Right ventricle myocardium superior (tissue), 1 donor: Measurements from ENCODE around the gene TRMT13. TPM values are rescaled to one million over a fixed set of nuclear protein-coding genes. Genes with fewer than 3 reads are reported as not detected.
"Not testable (repeated sequence)": the region's sequence is repeated elsewhere in the genome, so short reads cannot be mapped to it uniquely, and the experiment has no call there.

Source experiments
- ATAC-seq: fragments of 200-7000 bp; cut with Tn5 transposase; one replicate; pipeline ENCODE4 v1.9.1; 2020; ENCODE audit warnings: mild to moderate bottlenecking; ENCODE audit not compliant: poor library complexity
- DNase-seq: peaks from one replicate; pipeline ENCODE4 v3.0.0-alpha.2; 2020
- intact Hi-C: fragments of 100-400 bp; cut with DNase I; formaldehyde crosslinking; loops from one replicate; pipeline ENCODE4 v1.11.2; 2022
- total RNA-seq: library from RNA; stranded (reverse); fragmentation: NEBNext Ultra II Directional; extraction: Animal tissue kit (Norgen Biotek cat#: 25700); gene quantifications from one replicate; pipeline ENCODE4 v1.2.1, GENCODE V29; 2021
- donor health status: DM: no; HTN: yes; CAD: no; lungs with severe emphysema.

TRMT13 gene
- total RNA-seq, 1 donor from 2014 or later, result 5.3 TPM

DNA sequence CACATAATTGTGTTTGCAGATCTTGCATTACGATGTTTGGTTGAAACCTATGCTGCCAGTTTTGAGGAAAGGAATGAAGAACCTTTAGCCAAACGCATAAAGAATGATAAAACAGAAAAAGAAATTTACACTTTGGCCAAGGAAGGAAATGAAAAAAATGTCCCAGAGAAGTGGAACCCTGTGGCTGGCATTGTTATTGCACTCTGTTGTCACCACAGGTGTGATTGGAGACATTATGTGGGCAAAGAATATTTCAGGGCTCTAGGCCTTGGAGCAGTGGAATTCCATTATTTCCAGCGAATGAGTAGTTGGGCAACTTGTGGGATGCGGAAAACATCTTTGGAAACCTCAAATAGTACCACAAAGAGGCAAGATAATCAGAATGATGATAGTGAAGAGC is 14.9 kb downstream of the TRMT13 start:
- intact Hi-C loops, result no loop called here
- ATAC-seq (no peak), DNase-seq (no peak)

DNA sequence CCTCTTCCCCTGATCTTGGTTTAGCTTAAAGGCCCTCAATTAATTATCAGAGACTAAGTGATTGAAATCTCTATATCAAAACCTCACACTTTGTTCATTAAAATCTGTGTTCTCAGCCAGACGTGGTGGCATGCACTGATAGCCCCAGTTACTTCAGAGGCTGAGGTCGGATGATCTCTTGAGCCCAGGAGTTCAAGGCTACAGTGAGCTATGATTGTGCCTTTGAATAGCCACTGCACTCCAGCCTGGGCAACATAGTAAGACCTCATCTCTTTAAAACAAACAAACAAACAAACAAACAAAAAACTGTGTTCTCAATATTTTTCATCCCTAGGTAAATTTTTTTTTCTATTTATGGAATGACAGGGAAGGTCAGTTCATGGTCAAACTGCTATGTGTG is 18.7 kb downstream of the TRMT13 start:
- DNase-seq (no peak), ATAC-seq (no peak)
- intact Hi-C loops, result no loop called here

DNA sequence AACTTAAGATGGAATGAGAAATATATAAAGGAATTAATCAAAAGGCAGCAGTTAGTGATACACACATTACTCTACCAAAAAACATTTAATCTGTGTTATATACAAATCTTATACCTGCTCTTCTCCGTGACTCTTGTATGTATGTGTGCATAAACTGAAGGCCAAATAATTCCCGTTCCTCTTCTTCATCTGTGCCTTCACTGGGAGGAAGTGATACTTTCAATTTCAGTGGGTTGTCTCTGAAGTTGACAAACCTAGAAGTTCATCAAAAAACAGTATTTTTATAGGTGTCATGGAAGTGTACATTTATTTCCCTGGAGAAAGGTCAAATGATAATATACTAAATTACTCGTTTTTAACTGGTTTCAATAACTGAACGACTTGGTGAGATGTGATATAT is 19.3 kb downstream of the TRMT13 start:
- no peak for DNase-seq
- intact Hi-C loops, result no loop called here
- no peak for ATAC-seq

DNA sequence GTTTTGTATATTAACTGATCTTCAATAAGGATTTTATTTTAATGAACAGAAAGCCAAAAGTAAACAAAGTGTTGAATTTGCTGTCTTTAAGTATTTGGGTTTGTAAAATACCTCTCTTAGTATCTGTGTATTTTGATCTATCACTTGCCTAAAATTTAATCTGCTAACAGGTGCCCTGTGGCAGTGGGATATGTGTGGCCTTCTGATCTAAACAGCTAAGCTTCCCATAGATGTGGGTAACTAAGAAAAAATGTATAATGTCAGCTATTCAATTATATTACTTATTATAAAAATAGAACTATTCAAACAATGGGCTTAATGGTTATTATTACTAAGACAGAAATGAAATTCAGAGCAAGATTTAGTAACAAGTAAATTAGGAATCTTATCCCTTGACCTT is 29.9 kb downstream of the TRMT13 start:
- DNase-seq (no peak), ATAC-seq (no peak)
- intact Hi-C loops, result no loop called here

DNA sequence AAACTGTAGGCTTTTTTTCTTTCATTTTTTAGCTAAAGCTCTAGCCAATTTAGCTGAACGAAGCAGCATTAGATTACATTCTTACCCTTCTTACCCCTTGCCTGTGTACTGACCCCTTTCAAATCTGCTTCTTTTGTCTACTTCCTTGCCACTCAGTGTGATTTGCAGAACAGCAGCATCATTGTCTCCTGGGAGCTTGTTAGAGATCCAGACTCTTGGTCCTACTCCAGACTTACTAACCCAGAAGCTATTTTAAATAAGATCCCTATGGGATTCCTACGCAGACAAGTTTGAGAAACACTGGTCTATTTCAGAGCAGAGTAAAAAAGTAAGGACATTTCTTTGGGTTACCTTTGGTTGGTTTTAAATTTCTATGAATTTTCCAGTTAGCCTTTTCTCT is 31.3 kb downstream of the TRMT13 start:
- intact Hi-C loops, result no loop called here
- DNase-seq (no peak), ATAC-seq (peak; percentile 79)

DNA sequence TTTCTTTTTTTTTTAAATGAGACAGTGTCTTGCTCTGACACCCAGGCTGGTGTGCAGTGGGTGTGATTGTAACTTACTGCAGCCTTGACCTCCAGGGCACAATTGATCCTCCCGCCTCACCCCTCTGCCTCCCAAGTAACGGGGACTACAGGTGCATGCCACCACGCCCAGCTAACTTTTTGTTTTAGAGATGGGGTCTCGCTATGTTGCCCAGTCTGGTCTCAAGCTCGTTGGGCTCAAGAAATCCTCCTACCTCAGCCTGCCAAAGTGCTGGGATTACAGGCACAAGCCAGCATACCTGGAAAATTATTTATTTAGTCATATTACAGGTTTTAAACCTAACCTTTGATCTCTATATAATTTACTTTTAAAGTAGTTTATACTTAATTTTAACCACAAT is 31.7 kb downstream of the TRMT13 start:
- no peak for DNase-seq
- ATAC-seq, result peak; percentile 37
- intact Hi-C loops, result no loop called here

DNA sequence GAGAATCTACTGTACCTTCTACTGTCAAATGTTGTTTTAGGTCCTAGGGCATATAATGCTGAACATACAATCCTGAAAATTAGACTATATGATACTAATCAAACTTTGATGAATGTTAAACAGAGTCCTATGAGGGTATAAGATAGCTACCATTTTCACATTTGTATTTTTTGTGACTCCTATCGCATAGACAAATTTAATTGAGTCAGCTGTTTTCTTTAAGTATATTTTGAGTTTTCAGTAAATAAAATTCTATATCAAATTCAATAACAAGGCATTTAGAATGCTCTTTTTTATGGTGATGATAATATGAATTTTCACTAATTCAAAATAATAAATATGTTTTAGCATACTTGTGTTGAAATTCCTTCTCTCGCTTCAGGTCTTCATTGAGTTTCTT is 35.1 kb downstream of the TRMT13 start:
- no peak for DNase-seq
- intact Hi-C loops, result no loop called here
- no peak for ATAC-seq

DNA sequence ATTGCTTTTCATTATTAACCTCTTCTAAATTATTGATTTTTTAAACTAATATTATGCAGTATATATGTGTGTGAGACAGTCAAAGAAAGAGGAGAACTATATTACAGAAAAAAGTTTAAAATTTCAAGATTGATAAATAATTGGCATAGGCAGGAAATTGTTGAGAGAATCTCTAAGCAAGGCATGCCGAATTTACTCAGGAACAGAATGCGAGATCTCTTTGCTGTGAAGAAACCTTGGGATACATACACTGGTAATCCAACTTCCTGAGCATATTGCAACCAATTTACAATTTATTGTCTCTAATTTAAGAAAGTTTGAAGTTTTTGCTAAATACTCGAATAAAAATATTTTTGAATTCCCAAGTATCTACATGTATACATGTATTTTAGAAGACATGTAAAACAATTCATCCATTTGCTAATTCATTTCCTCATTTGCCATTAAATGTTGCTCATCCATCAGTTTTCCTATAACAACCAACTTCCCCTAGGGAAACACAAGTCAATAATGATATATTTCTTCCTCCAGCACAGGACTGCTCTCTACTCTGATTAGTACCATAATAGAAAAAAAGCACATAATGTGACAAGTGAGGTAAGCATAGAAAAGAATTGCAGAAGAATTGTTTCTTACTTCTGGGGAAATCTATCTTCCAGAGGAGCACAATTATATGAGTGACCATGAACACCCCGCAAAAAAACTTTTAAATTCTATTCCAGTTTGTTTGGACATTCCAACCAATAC is 44.5 kb downstream of the TRMT13 start:
- intact Hi-C loops, result loop anchor here (10.0 kb wide), 1 partner anchor 97 kb away; no protein-coding TSS in a partner anchor
- ATAC-seq (peak; percentile 57), DNase-seq (no peak)

DNA sequence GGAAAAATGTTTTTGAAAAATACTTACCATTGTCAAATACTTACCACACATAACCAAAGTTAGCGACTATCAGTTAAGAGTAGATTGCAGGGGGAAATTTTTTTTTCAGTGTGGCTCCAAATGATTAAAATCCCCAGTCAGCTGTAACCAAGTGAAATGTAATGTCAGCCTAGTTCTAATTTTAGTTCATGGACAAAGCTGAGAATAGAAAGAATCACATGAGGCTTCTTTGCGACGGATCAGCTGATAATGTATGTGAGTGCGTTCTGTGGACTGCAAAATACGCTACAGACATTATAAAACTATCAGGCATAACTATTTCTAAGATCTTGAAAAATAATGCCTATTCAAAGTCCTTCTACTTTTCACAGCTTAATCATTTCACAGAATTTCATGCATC is 45.1 kb downstream of the TRMT13 start, which contains the start of gene LRRC39:
TSS of gene LRRC39 (minus strand) at position 166 of the 400 bp plus-strand sequence. CDS start 9,740 bp downstream, outside the sequence.
- ATAC-seq (peak; percentile 85), DNase-seq (no peak)
- intact Hi-C loops, result loop anchor here (10.0 kb wide), 1 partner anchor 97 kb away; no protein-coding TSS in a partner anchor

DNA sequence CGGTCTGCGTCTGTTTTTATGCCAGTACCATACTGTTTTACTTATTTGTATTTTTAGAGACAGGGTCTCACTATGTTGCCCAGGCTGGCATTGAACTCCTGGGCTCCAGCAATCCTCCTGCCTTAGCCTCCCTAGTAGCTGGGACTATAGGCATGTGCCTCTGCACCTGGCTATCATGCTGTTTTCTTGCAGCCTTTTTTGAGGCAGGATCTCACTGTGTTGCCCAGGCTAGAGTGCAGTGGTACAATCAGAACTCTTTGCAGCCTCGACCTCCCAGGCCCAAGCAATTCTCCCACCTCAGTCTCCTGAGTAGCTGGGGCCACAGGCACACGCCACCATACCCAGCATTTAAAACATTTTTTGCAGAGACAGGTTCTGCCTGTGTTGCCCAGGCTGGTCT is 50.4 kb downstream of the TRMT13 start:
- intact Hi-C loops, result no loop called here
- ATAC-seq (no peak), DNase-seq (no peak)

DNA sequence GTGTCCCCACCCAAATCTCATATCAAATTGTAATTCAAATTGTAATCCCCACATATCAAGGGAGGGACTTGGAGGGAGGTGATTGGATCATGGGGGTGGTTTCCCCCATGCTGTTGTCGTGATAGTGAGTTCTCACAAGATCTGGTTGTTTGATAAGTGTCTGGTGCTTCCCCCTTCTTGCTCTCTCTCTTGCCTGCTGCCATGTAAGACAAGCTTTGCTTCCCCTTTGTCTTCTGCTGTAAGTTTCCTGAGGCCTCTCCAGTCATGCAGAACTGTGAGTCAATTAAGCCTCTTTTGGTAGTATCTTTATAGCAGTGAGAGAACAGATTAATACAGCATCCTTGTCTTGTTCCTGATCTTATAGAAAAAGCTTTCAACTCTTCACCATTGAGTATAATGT is 51.6 kb downstream of the TRMT13 start:
- DNase-seq, result no peak
- ATAC-seq, result no peak
- intact Hi-C loops, result no loop called here

DNA sequence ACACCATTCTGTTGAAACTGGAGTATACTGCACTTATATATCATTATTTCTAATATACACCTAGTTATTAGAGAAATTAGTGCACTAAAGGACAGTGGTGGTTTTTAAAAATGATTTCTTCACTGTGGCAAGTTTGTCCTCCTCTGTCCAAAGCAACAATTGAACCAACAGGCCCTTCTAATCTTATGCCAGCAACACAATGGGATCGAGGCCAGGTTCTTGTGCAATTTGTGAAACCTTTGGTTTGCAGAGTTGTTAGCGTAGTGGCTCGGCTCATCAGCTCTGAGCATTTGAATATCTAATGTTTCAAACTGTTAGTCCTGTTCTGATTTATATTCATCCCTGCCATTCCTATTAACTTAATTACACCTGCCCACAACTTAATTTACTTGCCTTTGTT is 54.9 kb downstream of the TRMT13 start:
- intact Hi-C loops, result no loop called here
- ATAC-seq (peak; percentile 92), DNase-seq (peak; percentile 60)

DNA sequence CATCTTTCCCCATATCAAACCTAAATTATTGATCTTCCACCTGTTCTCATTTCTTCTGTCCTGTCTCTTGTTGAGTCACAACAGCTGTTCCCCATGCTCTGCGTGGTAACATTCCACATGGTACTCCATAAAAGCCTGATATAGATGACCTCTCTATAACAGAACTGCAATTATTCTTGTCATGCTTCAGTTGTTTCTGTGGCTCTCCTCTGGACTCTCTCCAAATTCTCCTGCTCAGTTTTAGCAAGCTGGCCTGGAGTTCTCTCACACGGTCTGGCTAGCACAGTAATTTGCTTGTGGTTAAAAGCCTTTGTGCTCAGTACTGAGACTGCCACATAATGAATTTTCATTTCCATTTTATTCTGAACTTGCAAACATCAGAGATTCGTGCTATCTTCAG is 55.7 kb downstream of the TRMT13 start:
- intact Hi-C loops, result no loop called here
- ATAC-seq (peak; percentile 87), DNase-seq (peak; percentile 36)

DNA sequence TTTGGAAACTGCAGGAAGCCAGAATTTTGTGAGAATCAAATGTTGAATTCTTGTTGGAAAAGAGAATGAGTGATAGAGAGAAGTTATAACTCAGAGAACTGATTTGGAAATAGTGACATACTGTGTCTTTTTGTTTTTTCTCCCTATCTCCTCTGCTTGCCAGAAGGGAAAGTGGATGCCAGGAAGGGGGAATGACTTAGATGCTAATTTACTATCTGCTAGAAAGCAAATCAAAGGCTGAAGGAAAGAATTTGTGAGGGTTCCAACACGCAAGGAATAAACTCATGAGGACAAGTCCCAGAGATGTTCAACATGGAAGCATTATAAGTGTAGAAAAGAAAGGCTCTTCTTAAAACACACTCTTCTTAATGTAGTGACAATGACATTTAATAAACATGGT is 65.6 kb downstream of the TRMT13 start:
- intact Hi-C loops, result no loop called here
- DNase-seq, result no peak

DNA sequence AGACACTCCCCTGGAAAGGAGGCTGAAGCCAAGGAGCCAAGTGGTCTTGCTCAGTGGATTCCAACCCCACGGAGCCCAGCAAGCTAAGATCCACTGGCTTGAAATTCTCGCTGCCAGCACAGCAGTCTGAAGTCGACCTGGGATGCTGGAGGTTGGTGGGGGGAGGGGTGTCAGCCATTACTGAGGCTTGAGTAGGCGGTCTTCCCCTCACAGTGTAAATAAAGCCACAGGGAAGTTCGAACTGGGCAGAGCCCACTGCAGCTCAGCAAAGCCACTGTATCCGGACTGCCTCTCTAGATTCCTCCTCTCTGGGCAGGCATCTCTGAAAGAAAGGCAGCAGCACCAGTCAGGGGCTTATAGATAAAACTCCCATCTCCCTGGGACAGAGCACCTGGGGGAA is 67.1 kb downstream of the TRMT13 start:
- ATAC-seq, intact Hi-C loops, DNase-seq: not testable (repeated sequence)

More for the DNA sequence above, 65.6 kb downstream of the TRMT13 start:
- ATAC-seq, result no peak

Other genes with a start within 250 kb of the TRMT13 start
- 7.7 TPM for gene SLC35A3, start 163.2 kb upstream of the TRMT13 start, total RNA-seq
- 1.6 TPM for gene SASS6, start 233 bp upstream of the TRMT13 start, total RNA-seq
- gene LRRC39, start 45.1 kb downstream of the TRMT13 start, total RNA-seq, result 187 TPM
- 33.2 TPM for gene DBT, start 116.7 kb downstream of the TRMT13 start, total RNA-seq
- gene RTCA, start 133.1 kb downstream of the TRMT13 start, total RNA-seq, result 41.5 TPM
- 3.6 TPM for gene CDC14A, start 219.3 kb downstream of the TRMT13 start, total RNA-seq